ENCODE results near the gene CDCA8.

Gene CDCA8

GRCh38 chr1:37717631-37718030, 25.3 kb downstream of the CDCA8 start:
- no peak for DNase-seq (ENCODE audit: low read depth in 2 of 2)

GRCh38 chr1:37718181-37718900, 26.0 kb downstream of the CDCA8 start:
- no peak for DNase-seq (ENCODE audit: low read depth in 2 of 2)

- no peak for DNase-seq (ENCODE audit: low read depth in 2 of 2)
These were observed 26.7 kb downstream of the CDCA8 start for GRCh38 chr1:37718901-37719571.

GRCh38 chr1:37719572-37720195, 27.4 kb downstream of the CDCA8 start:
- no peak for DNase-seq (ENCODE audit: low read depth in 2 of 2)

GRCh38 chr1:37720231-37721130, 28.2 kb downstream of the CDCA8 start:
- DNase-seq (ENCODE audit: low read depth in 2 of 2): no peak

GRCh38 chr1:37721565-37721964, 29.2 kb downstream of the CDCA8 start:
- DNase-seq (ENCODE audit: low read depth in 2 of 2): no peak

GRCh38 chr1:37722181-37723071, 30.1 kb downstream of the CDCA8 start:
- DNase-seq (ENCODE audit: low read depth in 2 of 2): no peak

GRCh38 chr1:37723072-37723389, 30.7 kb downstream of the CDCA8 start:
- no peak for DNase-seq (ENCODE audit: low read depth in 2 of 2)

GRCh38 chr1:37723390-37724078, 31.2 kb downstream of the CDCA8 start:
- DNase-seq (ENCODE audit: low read depth in 2 of 2): no peak

GRCh38 chr1:37724575-37724974, 32.3 kb downstream of the CDCA8 start:
- DNase-seq (ENCODE audit: low read depth in 2 of 2): no peak

- no peak for DNase-seq (ENCODE audit: low read depth in 2 of 2)
These were observed 33.7 kb downstream of the CDCA8 start for GRCh38 chr1:37725851-37726613.

- DNase-seq (ENCODE audit: low read depth in 2 of 2): no peak
These were observed 34.7 kb downstream of the CDCA8 start for GRCh38 chr1:37726751-37727585.

- DNase-seq (ENCODE audit: low read depth in 2 of 2): no peak
These were observed 36.1 kb downstream of the CDCA8 start for GRCh38 chr1:37728416-37728815.

- DNase-seq (ENCODE audit: low read depth in 2 of 2): no peak
These were observed 38.1 kb downstream of the CDCA8 start for GRCh38 chr1:37730376-37730775.

- no peak for DNase-seq (ENCODE audit: low read depth in 2 of 2)
These were observed 39.1 kb downstream of the CDCA8 start for GRCh38 chr1:37731312-37732019.

GRCh38 chr1:37732111-37732780, 39.9 kb downstream of the CDCA8 start:
- no peak for DNase-seq (ENCODE audit: low read depth in 2 of 2)
